Hematopoietic multipotent progenitor cell (in vitro differentiated cells): ENCODE data around the gene FNDC1. TPM values are rescaled to one million over a fixed set of nuclear protein-coding genes. Genes with fewer than 3 reads are reported as not detected.
A peak's percentile ranks its signal among the peaks of the same experiment; 100 is the strongest.
"Not testable (repeated sequence)": the region's sequence is repeated elsewhere in the genome, so short reads cannot be mapped to it uniquely, and the experiment has no call there.

Experiments used
- DNase-seq, 3 donors: peaks; one replicate each; pipeline ENCODE4 v3.0.0-alpha.2; 2011 to 2015; ENCODE audit warnings: low read depth in 2 of 3, low spot score in 2 of 3
- total RNA-seq: library from RNA; depleted of rRNA; stranded (reverse); fragments of >200 nt; gene quantifications from one replicate; pipeline ENCODE4 v1.2.3, GENCODE V29; 2012

FNDC1 gene
- total RNA-seq, 1 donor: under 0.01 TPM

DNA sequence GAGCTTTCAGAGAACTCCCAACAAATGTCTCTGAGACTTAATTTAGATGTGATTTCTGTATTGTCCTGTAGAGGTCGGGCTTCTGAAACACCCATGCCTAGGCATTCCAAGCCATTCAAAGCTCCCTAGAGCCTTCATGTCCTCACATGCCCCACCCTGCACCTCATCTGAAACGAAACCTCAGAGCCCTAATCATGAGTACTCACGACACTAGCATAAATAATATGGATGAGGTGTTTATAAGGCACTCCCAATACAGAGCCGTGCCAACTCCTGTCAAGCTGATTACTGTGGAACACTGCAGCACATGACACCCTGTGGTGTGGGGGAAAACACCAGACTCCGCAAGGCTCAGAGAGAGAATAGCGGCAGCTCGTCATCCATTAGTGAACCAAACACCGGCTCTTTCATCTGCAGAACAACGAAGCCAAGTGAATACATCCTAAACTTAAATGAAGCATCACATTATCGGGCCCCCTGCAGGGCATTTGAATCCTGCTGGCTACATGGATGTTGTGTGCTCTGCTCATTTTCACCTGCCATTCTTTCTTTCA lies 83.8 kb downstream of the FNDC1 start:
- DNase-seq: peak in 2 of 3 donors; percentile 25 to 53

DNA sequence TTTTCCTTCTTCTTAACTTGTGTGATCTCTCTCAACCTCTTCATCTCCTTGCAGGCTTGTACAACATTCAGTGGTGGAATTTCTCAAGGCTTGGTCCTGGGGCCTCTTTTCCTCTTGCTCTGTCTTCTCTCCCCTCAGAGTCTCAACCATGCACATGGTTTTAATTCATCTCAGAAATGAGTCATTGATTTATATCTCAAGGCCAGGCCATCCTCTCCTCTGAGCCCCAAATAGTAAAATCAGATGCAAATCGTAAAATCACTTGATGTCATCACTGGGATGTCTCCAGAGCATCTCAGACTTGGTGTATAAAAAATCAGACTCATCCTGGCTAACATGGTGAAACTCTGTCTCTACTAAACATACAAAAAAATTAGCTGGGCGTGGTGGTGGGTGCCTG lies 85.0 kb downstream of the FNDC1 start:
- DNase-seq: no peak

DNA sequence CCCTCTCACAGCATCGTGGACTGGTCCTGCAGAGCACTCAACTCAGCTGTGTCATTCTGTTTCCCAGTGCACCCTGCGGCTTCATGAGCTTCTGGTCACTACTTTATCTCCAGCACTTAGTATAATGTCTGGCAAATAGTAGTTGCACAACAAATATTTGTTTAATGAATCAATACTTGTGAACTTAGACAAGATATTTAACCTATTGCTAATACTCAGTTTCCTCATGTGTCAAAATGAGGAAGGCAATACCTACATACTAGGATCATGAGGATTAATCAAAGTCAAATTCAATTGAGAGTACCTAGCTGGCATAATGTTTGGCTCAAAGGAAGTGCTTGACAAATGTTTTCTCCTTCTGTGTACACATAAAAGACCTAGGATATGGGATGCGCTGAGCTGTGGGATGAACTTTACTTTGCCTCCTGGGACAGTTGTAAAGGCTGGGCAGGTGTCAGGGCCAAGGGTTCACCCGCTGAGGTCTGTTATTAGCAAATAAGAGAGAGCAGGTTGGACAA lies 86.3 kb downstream of the FNDC1 start:
- no peak for DNase-seq

DNA sequence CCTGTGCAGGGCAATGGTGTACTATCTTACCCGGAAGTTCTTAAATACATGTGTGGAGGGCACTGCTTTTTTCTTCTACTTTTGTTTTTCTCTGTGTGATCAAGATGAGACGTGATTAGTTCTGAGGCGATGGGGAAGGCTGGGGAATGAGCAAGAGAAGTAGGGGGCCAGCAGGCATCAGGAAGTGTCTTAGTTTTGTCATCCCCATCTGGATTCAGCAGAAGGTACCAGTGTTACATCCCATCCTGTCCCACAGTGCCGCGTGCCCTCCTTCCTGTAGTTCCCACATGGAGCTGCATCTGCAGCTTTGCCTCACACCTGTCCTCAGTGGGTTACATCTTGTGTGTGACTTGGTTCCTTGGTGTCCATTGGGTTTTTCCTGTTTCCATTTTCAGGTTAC lies 86.9 kb downstream of the FNDC1 start:
- no peak for DNase-seq

DNA sequence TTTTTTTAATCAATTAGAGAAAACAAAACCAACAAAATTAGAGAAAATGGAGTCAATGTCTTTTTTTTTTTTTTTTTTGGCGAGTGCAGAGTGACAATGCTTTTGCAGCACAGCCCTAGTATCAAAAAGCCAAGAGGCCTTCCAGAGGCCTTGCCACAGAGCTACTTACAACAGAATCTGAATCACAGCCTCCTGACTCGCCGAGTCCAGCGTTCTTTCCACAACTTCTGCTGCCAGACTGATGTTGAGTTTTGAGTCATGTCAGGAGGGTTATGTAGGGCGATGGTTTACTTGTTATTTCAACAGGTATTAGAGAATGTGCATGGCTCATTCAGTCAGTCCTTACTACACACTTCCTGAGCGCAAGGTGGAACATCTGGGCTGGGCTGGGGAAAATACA lies 88.6 kb downstream of the FNDC1 start:
- no peak for DNase-seq

DNA sequence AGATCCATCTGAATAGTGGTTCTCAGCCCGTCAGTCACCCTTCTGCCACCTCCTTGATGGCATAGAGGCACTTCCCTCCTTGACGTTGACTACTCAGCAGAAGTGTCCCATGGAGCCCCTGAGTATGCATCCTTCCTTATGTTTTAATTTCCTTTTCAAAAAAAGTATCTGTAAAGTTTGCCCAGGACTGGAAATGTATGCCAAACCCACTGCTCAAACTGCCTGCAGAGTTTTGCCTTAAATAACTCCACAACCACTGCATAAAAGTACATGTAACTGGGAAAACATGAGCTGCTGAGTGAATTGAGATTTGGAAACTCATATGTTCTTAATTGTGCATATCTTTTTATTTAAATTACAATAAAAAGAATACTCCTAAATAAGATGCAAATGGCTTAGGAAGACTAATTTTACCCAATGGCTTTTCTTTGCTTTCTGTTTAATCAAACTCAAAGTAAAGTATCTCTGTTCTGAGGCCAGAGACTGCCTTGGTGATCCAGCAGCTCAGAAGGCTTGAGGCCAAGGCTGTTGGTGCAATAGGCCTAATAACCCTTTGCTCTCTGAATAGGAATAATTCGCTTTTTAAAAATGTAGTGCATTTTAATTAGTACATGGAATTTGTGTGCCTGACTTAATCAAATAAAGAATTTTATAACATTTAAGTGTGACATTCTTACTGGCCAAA lies 90.4 kb downstream of the FNDC1 start:
- DNase-seq: no peak

DNA sequence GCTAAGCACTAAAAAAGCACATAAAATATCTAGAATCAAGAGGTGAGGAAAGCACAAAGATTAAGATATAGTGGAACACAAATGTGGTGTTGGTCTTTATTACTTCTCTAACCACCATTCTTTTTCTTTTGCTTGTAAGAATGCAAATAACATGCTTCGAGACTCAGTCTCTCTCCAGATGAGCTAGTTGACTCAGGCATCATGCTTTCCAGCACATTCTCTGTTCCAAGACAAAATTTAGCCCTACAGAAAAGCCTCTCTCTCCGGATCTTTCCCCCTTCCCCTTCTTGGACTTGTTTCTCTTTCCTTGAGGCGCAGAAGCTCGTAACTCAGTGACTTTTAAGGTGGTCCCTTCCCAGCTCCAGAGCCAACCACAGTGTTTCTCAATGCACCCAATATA lies 91.0 kb downstream of the FNDC1 start:
- DNase-seq: no peak

DNA sequence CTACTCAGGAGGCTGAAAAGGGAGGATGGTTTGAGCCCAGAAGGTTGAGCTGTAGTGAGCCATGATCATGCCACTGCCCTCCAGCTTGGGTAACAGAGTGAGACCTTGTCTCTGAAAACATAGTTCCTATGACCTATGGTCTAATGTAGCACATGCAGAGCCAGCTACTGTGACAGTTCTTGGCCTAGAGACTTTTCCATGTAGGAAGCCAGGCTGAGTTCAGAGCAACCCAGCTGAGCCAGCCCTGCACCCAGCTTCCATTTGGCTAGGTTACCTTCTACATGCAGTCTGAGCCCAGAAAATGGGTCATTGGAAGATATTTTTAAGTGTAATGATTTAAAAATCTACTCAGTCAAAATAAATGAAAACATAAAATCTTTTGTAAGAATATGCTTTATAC lies 92.8 kb downstream of the FNDC1 start:
- DNase-seq: no peak

DNA sequence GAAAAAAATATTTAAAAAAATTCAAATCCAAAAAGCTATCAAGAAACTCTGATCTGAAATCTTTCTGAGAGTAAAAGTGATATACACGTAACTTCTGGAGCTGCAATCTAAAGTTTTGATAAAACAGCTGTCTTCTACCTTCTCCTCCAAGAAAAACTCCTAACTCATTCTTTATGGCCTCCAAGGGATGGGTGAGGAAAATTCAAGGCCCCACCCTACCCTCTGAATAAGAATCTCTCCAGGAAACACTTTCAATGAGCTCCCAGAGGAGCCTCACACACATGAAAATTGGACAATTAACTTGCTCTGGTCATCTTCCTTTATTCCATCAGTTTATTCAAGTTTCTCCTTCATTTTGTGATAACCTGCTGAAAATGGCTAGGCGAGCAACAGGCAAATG lies 93.4 kb downstream of the FNDC1 start:
- DNase-seq: no peak

DNA sequence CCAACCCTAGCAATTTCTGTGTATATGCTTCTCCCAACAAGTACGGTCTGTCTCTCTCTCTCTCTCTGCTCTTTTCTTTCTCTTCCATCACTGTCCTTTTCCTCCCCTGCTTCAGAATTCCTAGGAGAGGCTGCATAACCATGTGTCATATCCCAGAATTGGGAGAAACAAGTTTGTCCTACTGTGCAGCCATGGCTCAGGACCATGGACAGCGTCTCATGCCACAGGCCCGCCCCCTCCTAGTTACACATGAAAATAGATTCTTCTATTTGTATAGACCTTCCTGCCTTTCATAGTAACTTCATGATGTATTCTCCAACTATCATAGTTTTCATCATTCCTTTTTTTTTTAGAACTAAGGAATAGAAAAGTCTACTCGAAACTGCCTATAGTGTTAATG lies 98.0 kb downstream of the FNDC1 start:
- DNase-seq: no peak

DNA sequence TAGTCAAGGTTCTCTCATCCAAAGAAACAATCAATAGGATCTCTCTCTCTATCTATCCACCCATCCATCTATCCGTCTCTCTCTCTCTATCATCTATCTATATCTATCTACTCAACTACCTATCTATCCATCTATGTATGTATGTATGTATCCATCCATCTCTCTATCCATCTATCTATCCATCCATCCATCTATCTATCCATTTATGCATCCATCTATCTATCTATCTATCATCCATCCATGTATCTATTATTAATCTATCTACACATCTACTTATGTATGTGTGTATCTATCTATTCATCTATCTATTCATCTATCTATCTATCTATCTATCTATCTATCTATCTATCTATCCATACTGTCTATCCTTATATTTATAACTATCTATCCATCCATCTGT lies 99.3 kb downstream of the FNDC1 start:
- no peak for DNase-seq

DNA sequence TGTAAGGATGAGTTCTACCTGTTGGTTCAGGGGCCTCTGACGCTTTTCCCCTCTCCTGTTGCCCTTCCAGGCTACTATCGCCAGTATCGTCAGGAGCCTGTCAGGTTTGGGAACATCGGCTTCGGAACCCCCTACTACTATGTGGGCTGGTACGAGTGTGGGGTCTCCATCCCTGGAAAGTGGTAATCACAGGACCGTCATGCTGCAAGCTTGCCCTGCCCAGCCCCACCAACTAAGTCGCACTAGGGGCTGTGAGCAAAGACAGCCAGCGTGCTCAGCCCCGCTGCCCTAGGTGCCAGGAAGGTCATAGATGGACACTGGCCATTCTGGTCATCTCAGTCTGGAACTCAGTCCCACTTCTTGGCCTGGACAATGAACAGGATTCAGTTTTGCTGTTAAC lies 102.1 kb downstream of the FNDC1 start:
- DNase-seq: no peak

DNA sequence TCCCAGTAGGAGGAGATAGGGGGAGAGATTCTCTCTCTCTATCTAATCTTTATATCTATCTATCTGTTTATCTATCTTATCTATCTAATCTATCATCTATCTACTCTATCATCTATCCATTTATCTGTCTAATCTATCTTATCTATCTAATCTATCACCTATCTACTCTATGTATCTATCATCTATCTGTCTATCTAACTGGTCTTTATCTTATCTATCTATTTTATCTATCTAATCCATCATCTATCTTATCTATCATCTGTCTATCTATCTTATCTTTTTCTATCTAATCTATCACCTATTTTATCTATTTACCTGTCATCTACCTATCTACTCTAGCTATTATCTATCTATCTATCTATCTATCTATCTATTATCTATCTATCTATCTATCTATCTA lies 109.4 kb downstream of the FNDC1 start:
- DNase-seq: no peak

DNA sequence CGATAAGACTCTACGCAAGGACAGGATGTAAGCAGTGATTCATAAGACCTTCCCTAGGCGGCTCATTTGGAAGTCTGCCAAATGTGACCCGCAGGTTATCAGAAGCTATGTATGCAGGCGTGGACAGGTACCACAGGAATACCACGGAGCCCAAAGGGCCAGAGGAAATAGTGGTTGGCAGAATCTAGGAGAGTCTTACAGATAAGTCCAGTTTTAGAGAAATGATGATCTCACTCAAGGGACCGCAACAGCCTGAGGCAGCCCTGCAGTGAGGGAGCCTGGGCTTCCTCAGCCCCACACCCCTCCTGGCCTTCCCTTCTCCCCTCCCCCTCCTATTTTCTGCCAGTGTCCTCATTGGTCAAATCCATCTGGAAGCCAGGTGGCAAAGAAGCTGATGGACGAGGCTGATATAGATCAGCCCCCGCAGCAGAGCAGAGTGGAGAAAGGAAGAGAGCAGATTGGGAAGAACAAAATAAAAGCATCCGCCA lies 110.6 kb downstream of the FNDC1 start:
- peak in 1 of 3 donors; percentile 3 for DNase-seq

DNA sequence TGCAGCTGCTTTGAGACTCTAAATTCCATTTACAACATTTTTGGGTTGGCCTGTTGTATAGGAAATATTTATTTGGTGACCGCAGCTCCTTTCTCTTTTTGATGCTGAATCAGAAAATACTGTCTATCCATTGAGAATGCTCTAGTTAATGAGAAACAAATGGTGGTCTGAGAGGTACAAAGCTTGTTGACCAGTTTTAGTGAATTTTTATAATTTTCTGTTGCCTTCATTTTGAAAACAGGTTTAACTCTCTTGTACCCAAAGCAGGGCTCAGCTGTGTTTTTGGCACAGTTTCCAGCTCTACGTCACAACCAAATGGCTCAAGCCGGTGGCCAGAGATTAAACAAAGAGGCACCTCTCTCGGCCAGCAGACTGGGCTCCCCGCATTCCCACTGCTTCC lies 113.2 kb downstream of the FNDC1 start:
- no peak for DNase-seq

DNA sequence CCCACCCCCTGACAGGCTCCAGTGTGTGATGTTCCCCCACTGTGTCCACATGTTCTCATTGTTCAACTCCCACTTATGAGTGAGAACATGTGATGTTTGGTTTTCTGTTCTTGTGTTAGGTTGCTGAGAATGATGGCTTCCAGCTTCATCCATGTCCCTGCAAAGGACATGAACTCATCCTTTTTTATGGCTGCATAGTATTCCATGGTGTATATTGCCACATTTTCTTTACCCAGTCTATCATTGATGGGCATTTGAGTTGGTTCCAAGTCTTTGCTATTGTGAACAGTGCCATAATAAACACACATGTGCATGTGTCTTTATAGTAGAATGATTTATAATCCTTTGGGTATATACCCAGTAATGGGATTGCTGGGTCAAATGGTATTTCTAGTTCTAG lies 115.5 kb downstream of the FNDC1 start:
- not testable (repeated sequence) for DNase-seq

DNA sequence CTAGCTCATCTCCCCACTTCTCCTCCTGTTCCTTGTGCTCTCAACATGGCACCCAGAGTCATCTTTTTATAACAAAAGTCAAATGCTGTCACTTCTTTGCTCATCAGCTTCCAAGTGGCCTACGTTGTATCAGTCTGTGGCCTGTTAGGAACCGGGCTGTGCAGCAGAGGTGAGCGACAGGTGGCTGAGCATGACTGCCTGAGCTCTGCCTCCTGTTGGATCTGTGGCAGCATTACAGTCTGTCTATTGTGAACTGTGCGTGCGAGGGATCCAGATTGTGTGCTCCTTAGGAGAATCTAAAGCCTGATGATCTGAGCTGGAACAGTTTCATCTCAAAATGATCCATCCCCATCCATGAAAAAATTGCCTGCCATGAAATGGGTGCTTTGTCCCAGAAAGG lies 129.6 kb downstream of the FNDC1 start:
- DNase-seq: no peak

DNA sequence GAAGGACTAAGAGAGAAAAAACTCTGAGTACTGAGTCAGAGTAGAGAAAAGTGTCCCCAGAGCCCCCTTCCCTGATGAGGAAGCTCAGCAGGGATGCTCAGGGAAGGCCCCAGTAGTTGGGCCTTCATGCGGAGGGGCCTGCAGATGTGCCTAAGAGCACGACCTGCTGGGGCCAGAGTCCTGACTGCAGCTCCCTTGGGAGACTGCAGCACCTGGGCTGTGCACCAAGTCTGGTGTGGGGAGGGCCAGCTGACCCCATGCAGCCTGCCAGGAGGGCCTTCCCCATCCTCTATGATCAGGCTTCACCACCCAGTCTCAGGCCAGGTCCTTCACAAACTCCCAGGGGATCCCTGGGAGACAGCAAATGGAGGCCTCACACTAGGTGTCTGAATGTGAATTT lies 130.4 kb downstream of the FNDC1 start:
- no peak for DNase-seq

DNA sequence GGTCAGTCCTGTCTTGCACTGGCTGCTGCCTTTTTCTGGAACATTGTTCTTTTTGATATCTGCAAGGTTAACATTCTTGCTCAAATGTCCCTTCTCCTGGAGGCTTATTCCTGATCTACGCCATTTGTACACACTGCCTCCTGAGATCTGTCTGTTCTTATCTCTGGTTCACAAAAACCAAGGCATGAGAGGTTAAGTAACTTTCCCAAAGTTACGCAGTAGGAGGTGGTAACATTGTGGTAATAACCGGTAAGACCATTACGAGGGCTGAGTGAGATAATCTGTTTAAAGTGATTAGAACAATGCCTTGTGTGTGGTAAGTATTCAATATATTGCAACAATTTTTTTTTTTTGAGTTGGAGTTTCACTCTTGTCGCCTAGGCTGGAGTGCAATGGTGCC lies 132.1 kb downstream of the FNDC1 start:
- no peak for DNase-seq

DNA sequence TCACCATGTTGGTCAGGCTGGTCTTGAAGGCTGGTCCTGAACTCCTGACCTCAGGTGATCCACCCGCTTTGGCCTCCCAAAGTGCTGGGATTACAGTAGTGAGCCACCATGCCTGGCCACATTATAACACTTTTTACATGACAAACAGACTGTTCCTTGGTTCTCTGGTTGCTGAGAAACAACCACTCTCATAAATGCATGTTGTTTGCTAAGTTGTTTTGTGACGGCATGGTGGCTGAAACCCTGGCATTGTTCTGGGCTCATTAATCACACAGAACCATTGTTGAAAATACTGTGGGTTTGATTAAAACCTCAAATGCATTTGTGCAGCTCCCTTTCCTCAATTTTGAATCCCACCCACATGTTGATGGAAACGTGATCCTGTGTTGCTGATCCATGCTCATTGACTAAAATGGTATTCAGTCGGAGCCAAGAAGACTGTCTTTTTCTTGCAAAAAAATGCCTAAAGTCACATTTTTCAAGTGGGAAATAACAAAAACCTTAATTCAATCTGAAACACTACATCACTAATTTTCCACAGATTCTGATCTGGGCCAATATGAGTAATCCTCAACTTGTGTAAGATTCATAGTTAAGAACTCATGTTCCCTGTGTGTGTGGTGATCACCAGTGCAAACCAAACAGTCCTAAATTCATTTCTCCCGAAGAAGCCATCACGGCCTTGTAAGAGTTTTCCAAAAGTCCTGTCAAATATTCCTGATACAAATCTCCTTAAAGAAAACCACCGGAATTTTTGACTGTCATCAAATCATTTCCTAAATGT lies 132.8 kb downstream of the FNDC1 start:
- DNase-seq: no peak

DNA sequence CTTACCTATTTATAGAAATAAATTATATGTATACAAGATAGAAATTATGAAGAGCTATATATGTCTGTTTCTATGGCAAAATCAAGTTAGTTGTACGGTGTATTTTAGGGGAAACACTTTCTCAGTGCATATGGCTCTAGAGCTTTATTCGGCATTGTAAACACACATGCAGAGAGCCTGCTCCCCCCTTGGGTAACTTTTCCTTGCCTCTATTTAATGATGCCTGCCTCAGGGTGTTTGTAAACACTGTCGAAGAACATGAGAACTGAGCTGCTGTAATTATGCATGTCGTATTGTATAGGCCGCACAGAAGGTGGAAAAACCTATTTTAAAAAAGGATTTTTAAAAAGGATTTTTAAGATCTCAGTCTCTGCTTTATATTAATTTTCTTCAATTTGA lies 133.4 kb downstream of the FNDC1 start:
- DNase-seq: no peak

DNA sequence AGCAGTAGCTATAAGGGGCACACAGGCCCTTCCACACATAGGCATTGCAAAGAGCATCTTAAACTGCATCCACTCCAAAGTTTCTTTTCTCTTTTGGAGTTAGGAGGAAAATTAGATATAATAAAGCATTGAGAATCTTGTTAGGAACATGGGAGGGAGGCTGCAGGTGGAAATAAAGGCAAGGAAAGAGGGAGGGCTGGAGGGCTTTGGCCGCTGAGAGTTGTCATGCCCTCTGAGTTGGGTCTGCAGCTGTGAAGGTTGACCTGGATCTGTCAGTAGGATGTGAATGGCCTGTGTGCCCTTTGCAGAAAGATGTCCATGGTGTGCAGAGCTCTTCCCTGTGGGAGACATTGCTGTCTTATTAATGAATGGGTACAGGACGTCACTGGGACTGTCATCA lies 134.0 kb downstream of the FNDC1 start:
- no peak for DNase-seq
